ENCODE measurements around the gene DLL1. TPM values are rescaled to one million over a fixed set of nuclear protein-coding genes. Genes with fewer than 3 reads are reported as not detected.

Gene DLL1, protein sequence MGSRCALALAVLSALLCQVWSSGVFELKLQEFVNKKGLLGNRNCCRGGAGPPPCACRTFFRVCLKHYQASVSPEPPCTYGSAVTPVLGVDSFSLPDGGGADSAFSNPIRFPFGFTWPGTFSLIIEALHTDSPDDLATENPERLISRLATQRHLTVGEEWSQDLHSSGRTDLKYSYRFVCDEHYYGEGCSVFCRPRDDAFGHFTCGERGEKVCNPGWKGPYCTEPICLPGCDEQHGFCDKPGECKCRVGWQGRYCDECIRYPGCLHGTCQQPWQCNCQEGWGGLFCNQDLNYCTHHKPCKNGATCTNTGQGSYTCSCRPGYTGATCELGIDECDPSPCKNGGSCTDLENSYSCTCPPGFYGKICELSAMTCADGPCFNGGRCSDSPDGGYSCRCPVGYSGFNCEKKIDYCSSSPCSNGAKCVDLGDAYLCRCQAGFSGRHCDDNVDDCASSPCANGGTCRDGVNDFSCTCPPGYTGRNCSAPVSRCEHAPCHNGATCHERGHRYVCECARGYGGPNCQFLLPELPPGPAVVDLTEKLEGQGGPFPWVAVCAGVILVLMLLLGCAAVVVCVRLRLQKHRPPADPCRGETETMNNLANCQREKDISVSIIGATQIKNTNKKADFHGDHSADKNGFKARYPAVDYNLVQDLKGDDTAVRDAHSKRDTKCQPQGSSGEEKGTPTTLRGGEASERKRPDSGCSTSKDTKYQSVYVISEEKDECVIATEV
- total RNA-seq (ENCODE audit: low replicate concordance): 0.38 and 1.8 TPM in 2 replicates

DNA sequence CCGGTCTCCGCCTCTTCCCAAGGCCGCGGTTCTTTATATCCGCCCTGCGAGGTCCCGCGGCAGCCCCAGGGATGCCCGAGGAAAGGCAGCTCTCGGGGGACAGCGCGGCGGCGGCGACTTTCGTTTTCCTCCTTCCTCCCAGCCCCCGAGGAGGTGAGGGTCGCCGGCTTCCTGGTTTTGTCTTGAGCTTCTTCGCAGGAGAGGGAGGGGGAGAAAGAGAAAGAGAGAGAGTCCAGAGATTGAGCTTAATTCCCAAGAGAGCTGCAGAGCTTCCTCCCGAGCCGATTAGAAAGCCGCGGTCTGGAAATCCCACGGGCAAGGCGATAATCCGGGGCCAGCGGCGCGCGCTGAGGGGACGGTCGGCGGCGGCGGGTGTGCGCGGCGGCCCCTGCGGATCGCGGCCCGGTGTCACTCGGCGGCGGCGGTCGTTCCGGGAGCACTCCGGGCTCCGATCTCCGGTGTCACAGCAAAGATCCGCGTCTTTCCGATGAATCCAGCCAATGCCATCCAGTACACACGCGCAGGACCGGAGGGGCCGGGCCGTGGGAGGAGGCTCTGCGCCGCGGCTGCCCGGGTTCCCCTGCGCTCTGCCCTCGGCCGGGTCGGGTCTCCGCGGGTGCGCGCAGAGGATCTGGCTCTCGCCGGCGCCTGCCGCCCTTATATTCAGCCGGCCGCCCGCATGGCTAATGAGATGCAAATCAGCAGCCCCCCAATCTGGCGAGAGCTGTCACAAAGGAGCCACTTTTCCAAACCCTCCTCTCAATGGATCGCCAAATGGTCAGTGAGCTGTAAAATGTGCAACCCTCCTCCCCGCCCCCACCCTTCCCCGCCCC lies at the start of gene DLL1:
TSS of gene DLL1 (minus strand) at position 783 of the 833 bp plus-strand sequence. CDS start 939 bp downstream, outside the sequence.

GRCh38 chr6:170306324-170307079 lies 15.6 kb upstream of the DLL1 start, which contains the start of gene FAM120B:
Gene FAM120B (plus strand): TSS chr6:170306758. CDS start chr6:170317391, 10,633 bp downstream.

Other genes with a start within 250 kb of the DLL1 start
- 10.1 and 12.3 TPM in 2 replicates for gene FAM120B, start 15.7 kb upstream of the DLL1 start, total RNA-seq (ENCODE audit: low replicate concordance)